ENCODE data around the gene KDM4E.
"Not testable (repeated sequence)": the region's sequence is repeated elsewhere in the genome, so short reads cannot be mapped to it uniquely, and the experiment has no call there.

Gene KDM4E

DNA sequence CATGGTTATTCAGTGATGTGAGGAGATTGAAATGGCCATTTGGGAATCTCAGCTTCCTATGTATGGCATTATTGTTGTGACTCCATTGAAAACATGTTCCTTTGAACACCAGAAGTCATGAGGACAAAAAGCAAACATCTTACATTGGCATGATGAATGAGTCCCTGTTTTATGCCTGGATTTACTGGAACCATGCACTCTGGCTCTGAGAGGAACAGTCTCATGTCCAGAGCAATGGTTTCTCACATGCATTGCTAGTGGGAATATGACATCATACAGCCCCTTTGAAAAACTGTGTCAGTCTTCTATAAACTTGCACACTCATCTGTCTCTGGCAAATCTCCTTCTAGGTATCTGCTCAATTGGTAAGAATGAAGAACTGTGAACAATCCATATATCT is 20.8 kb downstream of the KDM4E start:
- no peak overlapping the region for H2AFZ ChIP-seq (ENCODE audit: low read length)
- no peak overlapping the region for H3K9ac ChIP-seq (ENCODE audit: low read length)
- H3K27ac ChIP-seq (ENCODE audit: low read depth, low read length, poor library complexity, severe bottlenecking): no peak overlapping the region
- no peaks in the 10 kb centered on the region for H3K9me2 ChIP-seq (ENCODE audit: low read depth, low read length)
- no peaks in the 10 kb centered on the region for H3K36me3 ChIP-seq (ENCODE audit: insufficient read depth, low read length)
- H3F3A ChIP-seq (ENCODE audit: insufficient read depth, low read length): no peaks in the 10 kb centered on the region
- no peaks in the 10 kb centered on the region for H3K27me3 ChIP-seq (ENCODE audit: insufficient read depth, low read length)
- no peak overlapping the region for H3K4me3 ChIP-seq (ENCODE audit: low read depth, low read length, poor library complexity, severe bottlenecking)
- TF ChIP-seq CTCF (IDR thresholded peaks at IDR 0.05; ENCODE audit: low read length) (no peak), EZH2 (IDR thresholded peaks at IDR 0.05; ENCODE audit: borderline replicate concordance, low read length) (no peak)
- no peak overlapping the region for H3K4me2 ChIP-seq (ENCODE audit: low read length)
- no peaks in the 10 kb centered on the region for H3K4me1 ChIP-seq (ENCODE audit: insufficient read depth, low read length, severe bottlenecking)
- no peaks in the 10 kb centered on the region for H3K9me3 ChIP-seq (ENCODE audit: low read length)
- no peaks in the 10 kb centered on the region for H4K20me1 ChIP-seq (ENCODE audit: insufficient read depth, low read length)
- H3K79me2 ChIP-seq (ENCODE audit: insufficient read depth, low read length): no peaks in the 10 kb centered on the region

DNA sequence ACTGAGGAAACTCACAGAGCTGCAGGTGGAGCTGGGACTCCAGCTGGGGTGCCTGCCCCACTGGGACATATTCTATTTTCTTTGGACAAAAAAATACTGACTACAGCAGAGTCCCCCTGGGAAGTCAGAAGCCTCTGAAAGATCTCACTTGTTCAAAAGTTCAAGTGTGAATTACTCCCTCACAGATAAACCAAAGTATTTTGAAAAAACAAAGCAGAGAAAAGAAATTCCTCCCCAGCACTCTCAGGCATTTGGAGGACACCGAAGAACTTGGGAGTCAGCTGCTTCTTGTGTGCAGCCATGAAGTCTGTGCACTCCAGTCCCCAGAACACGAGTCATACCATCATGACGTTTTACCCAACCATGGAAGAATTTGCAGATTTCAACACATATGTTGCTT is 24.1 kb downstream of the KDM4E start, which contains the start of gene KDM4F:
KDM4F (plus strand) TSS at position 301 of the 400 bp plus-strand sequence.
- H3K79me2 ChIP-seq (ENCODE audit: insufficient read depth, low read length); H3K9me3 ChIP-seq (ENCODE audit: low read length); H3K27me3 ChIP-seq (ENCODE audit: insufficient read depth, low read length); H2AFZ ChIP-seq (ENCODE audit: low read length); H3K4me3 ChIP-seq (ENCODE audit: low read depth, low read length, poor library complexity, severe bottlenecking); H4K20me1 ChIP-seq (ENCODE audit: insufficient read depth, low read length); H3K4me1 ChIP-seq (ENCODE audit: insufficient read depth, low read length, severe bottlenecking); H3K9ac ChIP-seq (ENCODE audit: low read length); H3F3A ChIP-seq (ENCODE audit: insufficient read depth, low read length); H3K27ac ChIP-seq (ENCODE audit: low read depth, low read length, poor library complexity, severe bottlenecking); H3K4me2 ChIP-seq (ENCODE audit: low read length); H3K9me2 ChIP-seq (ENCODE audit: low read depth, low read length); H3K36me3 ChIP-seq (ENCODE audit: insufficient read depth, low read length): not testable (repeated sequence)

DNA sequence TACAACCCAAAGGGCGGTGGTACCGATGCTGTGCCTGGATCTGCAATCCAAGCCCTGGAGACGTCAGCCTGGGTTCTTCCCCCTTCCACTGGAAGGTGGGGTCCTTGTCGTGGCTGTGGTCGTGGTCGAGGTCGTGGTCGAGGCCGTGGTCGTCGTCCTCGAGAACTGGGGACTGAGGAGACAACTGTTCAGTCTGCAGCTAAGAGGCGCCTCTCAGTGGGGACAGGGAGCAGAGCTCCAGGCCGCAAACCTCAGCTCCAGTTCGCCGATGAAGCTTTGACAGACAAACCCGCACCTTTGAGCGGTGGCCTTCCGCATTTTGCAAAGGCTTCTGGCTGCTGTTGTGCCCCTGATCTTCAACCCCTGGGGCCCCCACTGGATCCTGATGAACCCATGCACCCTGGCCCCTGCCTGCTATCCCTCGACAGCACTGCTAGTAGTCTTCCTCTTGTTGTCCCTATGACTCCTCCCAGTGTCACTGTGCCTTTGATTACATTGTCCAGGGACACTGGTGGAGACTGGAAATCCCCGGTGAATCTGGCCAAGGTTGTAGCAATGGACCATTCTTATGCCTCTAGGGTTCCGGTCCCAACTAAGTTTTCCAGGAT is 25.6 kb downstream of the KDM4E start:
- no peaks in the 10 kb centered on the region for H3K9me2 ChIP-seq (ENCODE audit: low read depth, low read length)
- no peak overlapping the region for H3K4me2 ChIP-seq (ENCODE audit: low read length)
- no peak overlapping the region for H3K4me3 ChIP-seq (ENCODE audit: low read depth, low read length, poor library complexity, severe bottlenecking)
- TF ChIP-seq EZH2 (IDR thresholded peaks at IDR 0.05; ENCODE audit: borderline replicate concordance, low read length) (no peak), CTCF (IDR thresholded peaks at IDR 0.05; ENCODE audit: low read length) (no peak)
- no peaks in the 10 kb centered on the region for H4K20me1 ChIP-seq (ENCODE audit: insufficient read depth, low read length)
- no peak overlapping the region for H2AFZ ChIP-seq (ENCODE audit: low read length)
- no peaks in the 10 kb centered on the region for H3K27me3 ChIP-seq (ENCODE audit: insufficient read depth, low read length)
- no peaks in the 10 kb centered on the region for H3K9me3 ChIP-seq (ENCODE audit: low read length)
- H3K36me3 ChIP-seq (ENCODE audit: insufficient read depth, low read length): no peaks in the 10 kb centered on the region
- H3K4me1 ChIP-seq (ENCODE audit: insufficient read depth, low read length, severe bottlenecking): no peaks in the 10 kb centered on the region
- H3F3A ChIP-seq (ENCODE audit: insufficient read depth, low read length): no peaks in the 10 kb centered on the region
- no peaks in the 10 kb centered on the region for H3K79me2 ChIP-seq (ENCODE audit: insufficient read depth, low read length)
- H3K9ac ChIP-seq (ENCODE audit: low read length): no peak overlapping the region
- H3K27ac ChIP-seq (ENCODE audit: low read depth, low read length, poor library complexity, severe bottlenecking): no peak overlapping the region

DNA sequence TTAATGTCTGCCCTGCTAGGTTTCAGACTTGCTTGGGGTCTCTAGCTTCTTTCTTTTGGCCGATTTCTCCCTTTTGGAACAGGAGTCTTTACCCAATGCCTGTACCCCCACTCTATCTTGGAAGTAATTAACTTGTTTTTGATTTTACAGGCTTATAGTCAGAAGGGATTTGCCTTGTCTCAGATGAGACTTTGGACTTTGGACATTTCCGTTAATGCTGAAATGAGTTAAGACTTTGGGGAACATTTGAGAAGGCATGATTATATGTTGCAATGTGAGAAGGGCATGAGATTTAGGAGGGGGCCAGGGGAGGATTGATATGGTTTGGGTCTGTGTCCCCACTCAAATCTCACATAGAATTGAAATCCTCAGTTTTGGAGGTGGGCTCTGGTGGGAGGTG is 29.3 kb downstream of the KDM4E start:
- H3K9me3 ChIP-seq (ENCODE audit: low read length): no peaks in the 10 kb centered on the region
- H3K4me3 ChIP-seq (ENCODE audit: low read depth, low read length, poor library complexity, severe bottlenecking): no peak overlapping the region
- no peak for TF ChIP-seq EZH2 (IDR thresholded peaks at IDR 0.05; ENCODE audit: borderline replicate concordance, low read length)
- no peak for TF ChIP-seq CTCF (IDR thresholded peaks at IDR 0.05; ENCODE audit: low read length)
- H3K27me3 ChIP-seq (ENCODE audit: insufficient read depth, low read length): no peaks in the 10 kb centered on the region
- no peaks in the 10 kb centered on the region for H3K9me2 ChIP-seq (ENCODE audit: low read depth, low read length)
- no peaks in the 10 kb centered on the region for H3F3A ChIP-seq (ENCODE audit: insufficient read depth, low read length)
- H4K20me1 ChIP-seq (ENCODE audit: insufficient read depth, low read length): no peaks in the 10 kb centered on the region
- H2AFZ ChIP-seq (ENCODE audit: low read length): no peak overlapping the region
- no peaks in the 10 kb centered on the region for H3K36me3 ChIP-seq (ENCODE audit: insufficient read depth, low read length)
- H3K27ac ChIP-seq (ENCODE audit: low read depth, low read length, poor library complexity, severe bottlenecking): no peak overlapping the region
- H3K4me2 ChIP-seq (ENCODE audit: low read length): no peak overlapping the region
- no peaks in the 10 kb centered on the region for H3K4me1 ChIP-seq (ENCODE audit: insufficient read depth, low read length, severe bottlenecking)
- H3K79me2 ChIP-seq (ENCODE audit: insufficient read depth, low read length): no peaks in the 10 kb centered on the region
- H3K9ac ChIP-seq (ENCODE audit: low read length): no peak overlapping the region

All from OCI-LY1 (cell line).